Kidney epithelial cell (primary cell): ENCODE measurements around the gene TAF10. TPM values are rescaled to one million over a fixed set of nuclear protein-coding genes. Genes with fewer than 3 reads are reported as not detected.

ENCODE experiments used
- DNase-seq: peaks from one replicate; pipeline ENCODE4 v3.0.0-alpha.2; 2010; ENCODE audit warnings: low read depth
- H3K27me3 ChIP-seq: 2 replicates; pipeline ENCODE4 v1.6.0; 2011; ENCODE audit warnings: low read length; ENCODE audit not compliant: control insufficient read depth, insufficient read depth
- H3K36me3 ChIP-seq: 2 replicates; pipeline ENCODE4 v1.5.1; 2011; ENCODE audit warnings: low read length; ENCODE audit not compliant: control insufficient read depth, insufficient read depth
- H3K4me3 ChIP-seq: 2 replicates; pipeline ENCODE4 v1.5.1; 2011; ENCODE audit warnings: low read depth, mild to moderate bottlenecking, control low read depth, low read length
- total RNA-seq: library from RNA; depleted of rRNA; stranded (reverse); fragments of >200 nt; gene quantifications from 2 replicates; pipeline ENCODE4 v1.2.3, GENCODE V29; 2015
- TF ChIP-seq, protein P1 (sequence below): IDR thresholded peaks from 2 replicates; pipeline ENCODE4 v1.5.1; 2011; ENCODE audit warnings: mild to moderate bottlenecking, moderate library complexity, low read length, control low read depth, inconsistent platforms; ENCODE audit not compliant: insufficient read depth, poor library complexity, severe bottlenecking

The TAF10 gene
- total RNA-seq, 1 donor from 2014 or later, result 57.2 TPM

DNA sequence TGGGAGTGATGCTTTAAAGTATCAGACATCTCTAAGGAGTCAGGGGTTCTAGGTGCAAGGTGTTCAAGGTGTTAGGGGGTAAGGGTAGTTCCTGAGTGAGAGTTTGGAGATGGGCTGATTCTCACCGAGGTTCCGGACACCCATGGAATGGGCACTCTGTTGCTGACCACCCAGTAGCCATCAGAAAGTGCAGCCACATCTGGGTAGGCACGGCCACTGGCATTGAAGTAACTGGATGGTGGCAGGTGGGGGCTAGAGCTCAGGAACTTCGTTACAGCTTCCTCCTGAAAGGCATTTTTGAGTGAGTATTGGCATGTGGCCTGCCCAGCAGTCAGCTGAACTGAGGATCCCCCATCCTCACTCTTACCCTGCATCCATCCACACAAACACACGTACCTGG lies 3.0 kb upstream of the TAF10 start:
- Histone ChIP-seq H3K27me3 (no peaks in the 10 kb centered on the region), H3K36me3 (peaks cover 3% of the 10 kb centered on the region), H3K4me3 (no peak overlapping the region)
- DNase-seq, result no peak
- TF ChIP-seq, protein P1, sequence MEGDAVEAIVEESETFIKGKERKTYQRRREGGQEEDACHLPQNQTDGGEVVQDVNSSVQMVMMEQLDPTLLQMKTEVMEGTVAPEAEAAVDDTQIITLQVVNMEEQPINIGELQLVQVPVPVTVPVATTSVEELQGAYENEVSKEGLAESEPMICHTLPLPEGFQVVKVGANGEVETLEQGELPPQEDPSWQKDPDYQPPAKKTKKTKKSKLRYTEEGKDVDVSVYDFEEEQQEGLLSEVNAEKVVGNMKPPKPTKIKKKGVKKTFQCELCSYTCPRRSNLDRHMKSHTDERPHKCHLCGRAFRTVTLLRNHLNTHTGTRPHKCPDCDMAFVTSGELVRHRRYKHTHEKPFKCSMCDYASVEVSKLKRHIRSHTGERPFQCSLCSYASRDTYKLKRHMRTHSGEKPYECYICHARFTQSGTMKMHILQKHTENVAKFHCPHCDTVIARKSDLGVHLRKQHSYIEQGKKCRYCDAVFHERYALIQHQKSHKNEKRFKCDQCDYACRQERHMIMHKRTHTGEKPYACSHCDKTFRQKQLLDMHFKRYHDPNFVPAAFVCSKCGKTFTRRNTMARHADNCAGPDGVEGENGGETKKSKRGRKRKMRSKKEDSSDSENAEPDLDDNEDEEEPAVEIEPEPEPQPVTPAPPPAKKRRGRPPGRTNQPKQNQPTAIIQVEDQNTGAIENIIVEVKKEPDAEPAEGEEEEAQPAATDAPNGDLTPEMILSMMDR, result no peak

DNA sequence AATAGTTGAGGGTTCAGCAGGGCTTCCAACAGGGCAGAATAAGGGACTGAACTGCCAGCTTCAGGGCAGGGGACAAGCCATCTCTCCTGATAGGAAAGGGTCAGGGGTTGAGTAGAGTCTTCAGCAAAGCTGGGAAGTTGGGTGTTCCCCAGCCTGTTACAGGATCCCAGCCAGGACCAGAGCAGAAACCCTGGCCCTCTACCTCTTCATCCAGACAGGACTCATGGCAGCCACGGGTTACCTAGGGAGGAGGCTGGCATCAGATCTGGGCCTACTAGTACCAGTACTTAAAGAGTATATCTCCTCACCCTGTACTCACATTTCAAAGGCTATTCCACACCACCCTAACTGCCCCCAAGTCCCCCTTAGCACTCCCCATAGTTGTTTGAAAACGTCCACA lies 2.4 kb upstream of the TAF10 start:
- TF ChIP-seq, protein P1, result no peak

GRCh38 chr11:6613496-6613895 lies 1.5 kb upstream of the TAF10 start:
- TF ChIP-seq, protein P1, result no peak
- no peak for DNase-seq
- no peak overlapping the region for H3K4me3 ChIP-seq
- no peaks in the 10 kb centered on the region for H3K27me3 ChIP-seq
- H3K36me3 ChIP-seq, result peaks cover 4% of the 10 kb centered on the region

More for the DNA sequence above, 2.4 kb upstream of the TAF10 start:
- no peak for DNase-seq
- Histone ChIP-seq H3K36me3 (peaks cover 4% of the 10 kb centered on the region), H3K4me3 (no peak overlapping the region), H3K27me3 (no peaks in the 10 kb centered on the region)

GRCh38 chr11:6611963-6612212 lies 128 bp downstream of the TAF10 start:
- no peaks in the 10 kb centered on the region for H3K27me3 ChIP-seq
- peak overlapping the region; percentile 85 for H3K4me3 ChIP-seq
- TF ChIP-seq, protein P1, result no peak
- no peak for DNase-seq
- H3K36me3 ChIP-seq, result peaks cover 7% of the 10 kb centered on the region

- TF ChIP-seq, protein P1, result no peak
- H3K27me3 ChIP-seq, result no peaks in the 10 kb centered on the region
- DNase-seq, result no peak
- peak overlapping the region; percentile 85 for H3K4me3 ChIP-seq
- peaks cover 7% of the 10 kb centered on the region for H3K36me3 ChIP-seq
These were observed 689 bp downstream of the TAF10 start for GRCh38 chr11:6611092-6611962.

DNA sequence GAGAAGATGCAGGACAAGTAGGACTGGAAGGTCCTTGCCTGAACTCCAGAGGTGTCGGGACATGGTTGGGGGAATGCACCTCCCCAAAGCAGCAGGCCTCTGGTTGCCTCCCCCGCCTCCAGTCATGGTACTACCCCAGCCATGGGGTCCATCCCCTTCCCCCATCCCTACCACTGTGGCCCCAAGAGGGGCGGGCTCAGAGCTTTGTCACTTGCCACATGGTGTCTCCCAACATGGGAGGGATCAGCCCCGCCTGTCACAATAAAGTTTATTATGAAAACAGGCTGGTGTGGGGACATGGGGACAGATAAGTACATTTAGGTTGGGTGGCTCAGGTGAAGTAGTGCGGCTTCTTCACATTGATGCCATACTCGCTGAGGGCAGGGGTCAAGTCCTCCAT lies 1.4 kb downstream of the TAF10 start:
- Histone ChIP-seq H3K4me3 (no peak overlapping the region), H3K27me3 (no peaks in the 10 kb centered on the region), H3K36me3 (peaks cover 6% of the 10 kb centered on the region)
- DNase-seq, result no peak
- TF ChIP-seq, protein P1, result no peak
